H1 (cell line): Measurements from ENCODE around the gene SEMA7A. TPM values are rescaled to one million over a fixed set of nuclear protein-coding genes. Genes with fewer than 3 reads are reported as not detected.

Experiments
- CTCF ChIA-PET: fragments of 300-600 bp; sonication (Branson Sonifier 250); formaldehyde crosslinking; loops from one replicate; lab custom pipeline; 2021; ENCODE audit not compliant: partially characterized antibody; lab: Charles Lee
- POLR2A ChIA-PET: fragments of 300-600 bp; sonication (Branson Sonifier 250); formaldehyde crosslinking; loops from one replicate; lab custom pipeline; 2021; ENCODE audit warnings: inconsistent platforms; ENCODE audit not compliant: partially characterized antibody; lab: Charles Lee
- DNase-seq, 2 experiments: peaks; one replicate each; pipeline versions ENCODE4 v3.0.0 to v3.0.0-alpha.2; 2010 to 2022; ENCODE audit warnings: low spot score in 2 of 2, low read depth in 1 of 2, mixed read lengths in 1 of 2
- FAIRE-seq: peaks from 2 replicates; lab custom pipeline; 2011; peaks lifted over from hg19 to GRCh38; lab: Jason Lieb, UNC
- H2AFZ ChIP-seq: 2 replicates; pipeline ENCODE4 v1.8.1; 2012; ENCODE audit warnings: low read length, inconsistent platforms
- H2AK5ac ChIP-seq: 2 replicates; pipeline ENCODE4 v1.6.1; 2013; ENCODE audit warnings: low read depth, low read length
- H2BK120ac ChIP-seq: replicated peaks from 2 replicates; pipeline ENCODE3; 2013; ENCODE audit warnings: low read depth, low read length, inconsistent platforms
- H2BK12ac ChIP-seq: 2 replicates; pipeline ENCODE4 v1.6.1; 2013; ENCODE audit warnings: low read depth, low read length
- H2BK15ac ChIP-seq: 2 replicates; pipeline ENCODE4 v1.6.1; 2013; ENCODE audit warnings: low read length
- H2BK20ac ChIP-seq: 2 replicates; pipeline ENCODE4 v1.6.1; 2013; ENCODE audit warnings: low read length
- H2BK5ac ChIP-seq: 2 replicates; pipeline ENCODE4 v1.6.1; 2013; ENCODE audit warnings: low read depth, low read length
- H3K14ac ChIP-seq: 2 replicates; pipeline ENCODE4 v1.6.1; 2013; ENCODE audit warnings: inconsistent platforms; ENCODE audit not compliant: insufficient read length
- H3K18ac ChIP-seq: 2 replicates; pipeline ENCODE4 v1.6.1; 2013; ENCODE audit warnings: low read length; ENCODE audit errors: extremely low read depth
- H3K23ac ChIP-seq: 2 replicates; pipeline ENCODE4 v1.6.1; 2013; ENCODE audit warnings: inconsistent platforms; ENCODE audit not compliant: insufficient read length
- H3K23me2 ChIP-seq: 2 replicates; pipeline ENCODE4 v1.6.1; 2013; ENCODE audit warnings: low read depth, low read length
- H3K27ac ChIP-seq: 2 replicates; pipeline ENCODE4 v1.6.1; 2011; ENCODE audit warnings: low read depth, low read length, inconsistent platforms
- H3K27me3 ChIP-seq, 4 experiments: replicated peaks in 1 of 4; 1 replicate in 1 of 4; 2 replicates in 3 of 4; pipeline versions ENCODE4 v1.6.1 to v1.8.1; 2011 to 2013; ENCODE audit warnings: low read length in 3 of 4, mild to moderate bottlenecking in 3 of 4, inconsistent platforms in 2 of 4, mixed read lengths in 2 of 4, moderate library complexity in 1 of 4; ENCODE audit not compliant: control insufficient read depth in 3 of 4, insufficient read depth in 3 of 4; ENCODE audit errors: extremely low read depth in 1 of 4
- H3K36me3 ChIP-seq, 4 experiments: 2 replicates each; pipeline versions ENCODE4 v1.6.1 to v1.8.1; 2011 to 2013; ENCODE audit warnings: mild to moderate bottlenecking in 4 of 4, low read length in 3 of 4, moderate library complexity in 2 of 4, control low read depth in 1 of 4, inconsistent platforms in 1 of 4; ENCODE audit not compliant: insufficient read depth in 4 of 4, control insufficient read depth in 2 of 4
- H3K4ac ChIP-seq: replicated peaks from 2 replicates; pipeline ENCODE3; 2013; ENCODE audit warnings: low read length, low read depth, mixed read lengths, inconsistent platforms; ENCODE audit not compliant: insufficient read length
- H3K4me1 ChIP-seq, 4 experiments: replicated peaks in 1 of 4; 1 replicate in 1 of 4; 2 replicates in 3 of 4; pipeline versions ENCODE4 v1.6.1 to v1.8.1; 2011 to 2013; ENCODE audit warnings: low read length in 3 of 4, inconsistent platforms in 2 of 4, mixed read lengths in 1 of 4; ENCODE audit not compliant: insufficient read depth in 4 of 4, control insufficient read depth in 3 of 4
- H3K4me2 ChIP-seq, 2 experiments: 2 replicates each; pipeline versions ENCODE4 v1.6.1 to v1.8.1; 2011 to 2013; ENCODE audit warnings: low read depth in 2 of 2, low read length in 2 of 2, control low read depth in 1 of 2, inconsistent platforms in 1 of 2, mild to moderate bottlenecking in 1 of 2; ENCODE audit not compliant: insufficient read depth in 1 of 2
- H3K4me3 ChIP-seq, 4 experiments: fragments of 200-600, 300-600 bp in 1 of 4; sonication (generic), shearing (Covaris generic), sonication (Bioruptor Twin) in 1 of 4; 2 replicates each; pipeline versions ENCODE4 v1.5.1 to v1.8.1; 2011 to 2016; ENCODE audit warnings: low read length in 4 of 4, low read depth in 3 of 4, control low read depth in 2 of 4, inconsistent platforms in 2 of 4, mild to moderate bottlenecking in 2 of 4, mixed read lengths in 1 of 4, moderate library complexity in 1 of 4; ENCODE audit not compliant: insufficient read depth in 2 of 4; ENCODE audit errors: extremely low read depth in 1 of 4
- H3K56ac ChIP-seq: replicated peaks from 2 replicates; pipeline ENCODE3; 2013; ENCODE audit warnings: low read depth, mild to moderate bottlenecking, mixed read lengths, low read length, inconsistent platforms; ENCODE audit not compliant: insufficient read length
- H3K79me1 ChIP-seq: 2 replicates; pipeline ENCODE4 v1.6.1; 2013; ENCODE audit warnings: low read depth, low read length, control low read depth
- H3K79me2 ChIP-seq, 2 experiments: 2 replicates each; pipeline versions ENCODE4 v1.6.1 to v1.8.1; 2012 to 2013; ENCODE audit warnings: low read length in 2 of 2, mild to moderate bottlenecking in 2 of 2, inconsistent platforms in 1 of 2; ENCODE audit not compliant: insufficient read depth in 2 of 2, control insufficient read depth in 1 of 2
- H3K9ac ChIP-seq, 4 experiments: replicated peaks in 1 of 4; 1 replicate in 1 of 4; 2 replicates in 3 of 4; pipeline versions ENCODE4 v1.6.1 to v1.8.1; 2011 to 2013; ENCODE audit warnings: low read depth in 3 of 4, low read length in 3 of 4, control low read depth in 2 of 4, mild to moderate bottlenecking in 2 of 4, moderate library complexity in 2 of 4, inconsistent platforms in 1 of 4; ENCODE audit errors: extremely low read depth in 1 of 4
- H3K9me3 ChIP-seq, 2 experiments: 2 replicates each; pipeline versions ENCODE4 v1.6.1 to v1.8.1; 2012 to 2013; ENCODE audit warnings: mild to moderate bottlenecking in 2 of 2, moderate library complexity in 2 of 2, control low read depth in 1 of 2, inconsistent platforms in 1 of 2, low read depth in 1 of 2, low read length in 1 of 2, mixed read lengths in 1 of 2; ENCODE audit not compliant: insufficient read depth in 2 of 2
- H4K20me1 ChIP-seq, 2 experiments: replicated peaks in 1 of 2; 2 replicates each; pipeline versions ENCODE3 to v1.8.1; 2011 to 2013; ENCODE audit warnings: inconsistent platforms in 2 of 2, low read length in 2 of 2, mild to moderate bottlenecking in 1 of 2; ENCODE audit not compliant: insufficient read depth in 2 of 2, control insufficient read depth in 1 of 2
- H4K5ac ChIP-seq: 2 replicates; pipeline ENCODE4 v1.6.1; 2013; ENCODE audit warnings: low read length, low read depth, mixed read lengths, inconsistent platforms; ENCODE audit not compliant: insufficient read length
- H4K8ac ChIP-seq: 2 replicates; pipeline ENCODE4 v1.8.0; 2013; ENCODE audit warnings: mild to moderate bottlenecking, moderate library complexity, low read length, inconsistent platforms; ENCODE audit not compliant: insufficient read depth; ENCODE audit errors: extremely low read depth
- H4K91ac ChIP-seq: replicated peaks from 2 replicates; pipeline ENCODE3; 2013; ENCODE audit warnings: low read length, mixed read lengths, inconsistent platforms; ENCODE audit not compliant: insufficient read length
- JUND ChIP-seq: IDR thresholded peaks from 2 replicates; pipeline ENCODE4 v1.6.1; 2011; ENCODE audit warnings: mild to moderate bottlenecking, improper control_type of control experiment, low read length
- SP1 ChIP-seq: IDR thresholded peaks from 2 replicates; pipeline ENCODE4 v1.6.1; 2011; ENCODE audit warnings: low read depth, low read length
- WGBS, 2 experiments: shearing (Covaris generic) in 1 of 2; methylation state at CpG; one replicate each; pipeline versions ENCODE4 v1.1.6 to v1.1.7; 2013 to 2015; ENCODE audit warnings: low lambda C conversion rate in 2 of 2, mixed read lengths in 2 of 2, inconsistent platforms in 1 of 2, low coverage in 1 of 2, missing lambda C conversion rate in 1 of 2; ENCODE audit not compliant: insufficient replicate concordance in 2 of 2, insufficient coverage in 1 of 2, insufficient read length in 1 of 2; ENCODE audit errors: extremely low coverage in 1 of 2, missing lambda C conversion rate in 1 of 2; 5-methylcytosine and 5-hydroxymethylcytosine counted together
- polyA plus RNA-seq, 7 experiments: library from polyadenylated mRNA; depleted of rRNA in 3 of 7; stranded (reverse) in 5 of 7; unstranded in 2 of 7; fragments of >200 nt in 5 of 7; fragments of 200-250 nt in 2 of 7; gene quantifications; 1 replicate in 5 of 7; 2 replicates in 1 of 7; 4 replicates in 1 of 7; pipeline versions ENCODE4 v1.2.1 to v1.2.3, GENCODE V29; 2011 to 2013; ENCODE audit warnings: missing spikeins in 2 of 7, mixed read lengths in 2 of 7
- total RNA-seq: library from RNA; stranded (reverse); fragmentation: NEBNext Ultra II Directional; extraction: Animal tissue kit (Norgen Biotek cat#: 25700); gene quantifications from 2 replicates; pipeline ENCODE4 v1.2.1, GENCODE V29; 2021

SEMA7A gene
- total and polyA plus RNA-seq, 2 of the 8 experiments (the other 6 are each of a cell fraction or from before 2014, with no cell fraction given), result 10.7 to 15.0 TPM

DNA sequence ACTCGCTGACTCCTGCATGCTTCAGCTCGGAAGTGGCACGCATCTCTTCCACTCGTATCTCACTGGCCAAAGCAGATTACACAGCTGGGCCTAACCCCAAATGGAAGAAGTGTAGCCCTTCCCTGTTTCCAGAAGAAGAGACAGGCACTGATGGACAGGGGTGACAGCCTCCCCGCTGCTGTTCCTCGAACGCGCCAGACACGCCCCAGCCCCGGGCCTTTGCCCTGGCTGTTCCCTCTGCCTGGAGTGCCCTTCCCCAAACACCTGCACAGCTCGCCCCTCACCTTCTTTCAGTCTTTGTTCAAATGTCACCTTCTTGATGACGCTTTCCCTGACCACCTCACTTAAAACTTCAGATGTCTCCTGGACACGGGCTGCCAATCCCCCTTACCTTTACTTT, 40.3 kb downstream of the SEMA7A start:
- 92% methylated on average over 13 of the region's 13 CpGs; no CpG with 5 or more reads in 1 of the 2 experiments for WGBS, 2 experiments
- Histone ChIP-seq H2AFZ (no peak overlapping the region), H3K4me2 (no peak overlapping the region), H4K20me1 (no peaks in the 10 kb centered on the region), H3K4me1 (peaks cover 0 to 3% (median under 1%) of the 10 kb centered on the region in 4 experiments; a peak in 4 of 7 replicates), H2BK12ac (no peak overlapping the region), H3K23me2 (no peaks in the 10 kb centered on the region; the same call in 1 of the 2 replicates), H3K27me3 (no peaks in the 10 kb centered on the region), H4K91ac (no peak overlapping the region), H3K4ac (no peak overlapping the region), H3K14ac (no peak overlapping the region), H2AK5ac (no peak overlapping the region), H4K5ac (no peak overlapping the region), H2BK15ac (no peak overlapping the region), H2BK5ac (no peak overlapping the region), H2BK120ac (no peak overlapping the region), H3K9me3 (no peaks in the 10 kb centered on the region), H3K9ac (no peak overlapping the region), H3K79me2 (no peaks in the 10 kb centered on the region), H4K8ac (no peak overlapping the region), H2BK20ac (no peak overlapping the region), H3K18ac (no peak overlapping the region), H3K36me3 (no peaks in the 10 kb centered on the region), H3K4me3 (no peak overlapping the region), H3K27ac (no peak overlapping the region), H3K23ac (no peak overlapping the region), H3K56ac (no peak overlapping the region), H3K79me1 (no peaks in the 10 kb centered on the region)
- POLR2A ChIA-PET, result interaction anchor here (0.8 kb wide), 1 partner anchor 16 kb away, joined by 3 read pairs; no protein-coding TSS in a partner anchor
- DNase-seq (no peak), FAIRE-seq (no peak)
- CTCF ChIA-PET, result interaction anchor here (0.9 to 36.8 kb wide), 8 partner anchors 8 to 92 kb away, joined by 3 to 1311 read pairs (median 9); partner anchors contain the start of gene SEMA7A
- TF ChIP-seq JUND (no peak), SP1 (no peak)
